NCI-H1930 (cell line): Measurements from ENCODE around the gene PDE6C.
"Not testable (repeated sequence)": the region's sequence is repeated elsewhere in the genome, so short reads cannot be mapped to it uniquely, and the experiment has no call there.

Experiments
- DNase-seq, 2 experiments: peaks; one replicate each; lab custom pipeline; 2025; lab: John Stamatoyannopoulos, UW

PDE6C gene

GRCh38 chr10:93630625-93631557, 18.6 kb downstream of the PDE6C start:
- no peak for DNase-seq

- DNase-seq, result no peak
Measured at GRCh38 chr10:93639791-93640190, 27.5 kb downstream of the PDE6C start.

GRCh38 chr10:93652857-93653256, 40.5 kb downstream of the PDE6C start:
- no peak for DNase-seq

- DNase-seq, result no peak
Measured at GRCh38 chr10:93654201-93654600, 41.9 kb downstream of the PDE6C start.

- DNase-seq, result no peak
Measured at GRCh38 chr10:93656155-93656554, 43.8 kb downstream of the PDE6C start.

- DNase-seq, result no peak
Measured at GRCh38 chr10:93657757-93658156, 45.4 kb downstream of the PDE6C start.

GRCh38 chr10:93666030-93666429, 53.7 kb downstream of the PDE6C start:
- DNase-seq, result no peak

GRCh38 chr10:93667795-93668194, 55.5 kb downstream of the PDE6C start:
- DNase-seq, result no peak

- no peak for DNase-seq
Measured at GRCh38 chr10:93670372-93670771, 58.0 kb downstream of the PDE6C start.

- DNase-seq, result no peak
Measured at GRCh38 chr10:93671042-93671441, 58.7 kb downstream of the PDE6C start.

GRCh38 chr10:93672022-93672678, 59.8 kb downstream of the PDE6C start:
- no peak for DNase-seq

GRCh38 chr10:93672890-93673289, 60.6 kb downstream of the PDE6C start:
- DNase-seq, result no peak

GRCh38 chr10:93673791-93674190, 61.5 kb downstream of the PDE6C start:
- DNase-seq, result no peak

GRCh38 chr10:93678386-93678785, 66.0 kb downstream of the PDE6C start:
- no peak for DNase-seq

- DNase-seq, result no peak
Measured at GRCh38 chr10:93678805-93679587, 66.7 kb downstream of the PDE6C start.

- DNase-seq, result peak in 1 of 2 experiments; percentile 16
Measured at GRCh38 chr10:93680412-93681047, 68.2 kb downstream of the PDE6C start.

- no peak for DNase-seq
Measured at GRCh38 chr10:93687737-93688136, 75.4 kb downstream of the PDE6C start.

- DNase-seq, result no peak
Measured at GRCh38 chr10:93695740-93696139, 83.4 kb downstream of the PDE6C start.

GRCh38 chr10:93696582-93696981, 84.2 kb downstream of the PDE6C start:
- not testable (repeated sequence) for DNase-seq

- no peak for DNase-seq
Measured at GRCh38 chr10:93697207-93697606, 84.9 kb downstream of the PDE6C start.

- no peak for DNase-seq
Measured at GRCh38 chr10:93701866-93702209, 89.5 kb downstream of the PDE6C start.
